ENCODE data around the gene MACROD2.
"Not testable (repeated sequence)": the region's sequence is repeated elsewhere in the genome, so short reads cannot be mapped to it uniquely, and the experiment has no call there.

Gene MACROD2

GRCh38 chr20:15806105-15806504, 1810.8 kb downstream of the MACROD2 start:
- no peak for DNase-seq (ENCODE audit: low read depth in 2 of 2)

DNA sequence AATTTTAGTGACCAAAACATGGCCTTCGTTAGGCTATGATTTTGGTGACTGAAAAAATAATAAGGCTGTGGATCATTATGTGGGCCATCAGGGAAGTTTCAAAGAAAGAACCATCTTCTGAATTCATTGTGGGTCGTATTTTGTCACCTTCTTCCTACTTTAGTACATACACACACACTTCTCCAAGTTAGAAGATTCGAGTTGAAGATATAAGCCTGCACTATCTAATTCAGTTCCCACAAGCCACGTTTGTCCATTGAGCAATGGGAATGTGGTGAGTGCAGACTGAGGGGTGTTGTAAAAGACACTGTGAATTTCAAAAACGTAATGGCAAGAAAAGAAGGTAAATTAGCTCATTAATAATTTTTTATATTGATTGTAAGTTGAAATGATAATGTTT, 1812.0 kb downstream of the MACROD2 start:
- DNase-seq (ENCODE audit: low read depth in 2 of 2), result no peak

DNA sequence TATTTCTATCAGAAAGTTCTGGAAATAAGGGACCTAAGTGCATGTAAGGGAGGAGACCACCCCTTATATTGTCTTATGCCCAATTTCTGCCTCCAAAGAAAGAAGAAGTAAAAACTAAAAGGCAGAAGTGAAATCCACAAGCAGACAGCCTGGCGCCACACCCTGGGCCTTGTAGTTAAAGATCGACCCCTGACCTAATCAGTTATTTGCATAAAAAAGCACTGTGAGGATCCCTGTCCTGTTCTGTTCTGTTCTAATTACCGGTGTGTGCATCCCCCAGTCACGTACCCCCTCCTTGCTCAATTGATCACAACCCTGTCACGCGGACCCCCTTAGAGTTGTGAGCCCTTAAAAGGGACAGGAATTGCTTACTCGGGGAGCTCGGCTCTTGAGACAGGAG, 1812.5 kb downstream of the MACROD2 start:
- not testable (repeated sequence) for DNase-seq (ENCODE audit: low read depth in 2 of 2)

GRCh38 chr20:15811951-15812350, 1816.6 kb downstream of the MACROD2 start:
- DNase-seq (ENCODE audit: low read depth in 2 of 2), result no peak

DNA sequence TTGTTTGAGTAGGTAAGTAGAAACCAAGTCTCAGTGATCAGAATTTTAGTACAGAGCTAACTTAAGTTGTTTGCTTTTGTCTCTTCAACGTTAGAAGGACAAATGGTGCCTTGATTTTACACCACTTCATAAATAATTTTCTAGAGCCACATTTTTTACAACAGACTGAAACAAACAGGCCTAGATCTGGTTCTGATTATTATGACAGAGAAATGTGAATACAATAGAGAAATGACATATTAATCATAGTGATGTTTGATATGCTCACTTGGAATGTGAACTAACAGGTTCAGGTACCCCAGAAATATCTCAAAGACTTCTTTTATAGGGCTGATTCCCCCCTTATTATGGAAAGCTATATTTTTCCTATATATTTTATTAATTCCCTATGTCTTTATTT, 1817.4 kb downstream of the MACROD2 start:
- DNase-seq (ENCODE audit: low read depth in 2 of 2), result no peak

- DNase-seq (ENCODE audit: low read depth in 2 of 2), result no peak
These were observed 1819.0 kb downstream of the MACROD2 start for GRCh38 chr20:15814360-15814759.

DNA sequence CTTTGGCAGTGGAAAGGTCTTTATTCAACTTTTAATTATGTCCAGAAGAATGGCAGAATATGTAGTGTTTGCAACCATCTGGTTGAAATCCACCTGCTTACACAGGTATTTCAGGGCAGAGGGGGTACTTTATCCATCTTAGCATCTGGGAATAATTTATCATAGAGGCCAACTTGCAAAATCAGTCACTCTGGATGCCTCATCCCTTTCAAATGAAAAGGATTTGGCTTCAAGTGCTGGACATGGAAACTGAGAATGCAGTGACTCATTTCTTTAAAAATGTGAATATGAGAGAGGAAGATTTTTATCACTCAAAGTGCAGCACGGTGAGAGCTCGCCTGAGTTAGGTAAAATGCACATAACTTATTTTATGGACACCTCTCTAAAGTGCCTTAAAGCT, 1819.6 kb downstream of the MACROD2 start:
- DNase-seq (ENCODE audit: low read depth in 2 of 2), result no peak

DNA sequence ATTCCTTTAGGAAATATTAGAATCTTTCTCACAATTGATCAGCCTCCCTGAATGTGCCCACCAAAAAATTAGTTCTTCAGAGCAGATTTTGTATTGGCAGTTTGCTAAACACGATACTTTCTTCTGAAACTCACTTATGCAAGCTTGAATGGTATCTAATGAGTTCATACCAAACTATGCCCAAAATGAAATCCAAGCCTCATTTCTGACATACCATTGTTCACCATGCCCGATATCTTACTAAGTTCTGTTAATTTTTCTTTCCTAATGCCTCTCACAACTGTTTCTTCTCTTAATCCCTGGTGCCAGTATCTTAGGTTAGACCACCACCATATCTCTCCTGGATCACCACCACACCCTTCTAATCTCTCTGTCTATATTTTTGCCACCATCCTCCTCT, 1822.0 kb downstream of the MACROD2 start:
- DNase-seq (ENCODE audit: low read depth in 2 of 2), result no peak

DNA sequence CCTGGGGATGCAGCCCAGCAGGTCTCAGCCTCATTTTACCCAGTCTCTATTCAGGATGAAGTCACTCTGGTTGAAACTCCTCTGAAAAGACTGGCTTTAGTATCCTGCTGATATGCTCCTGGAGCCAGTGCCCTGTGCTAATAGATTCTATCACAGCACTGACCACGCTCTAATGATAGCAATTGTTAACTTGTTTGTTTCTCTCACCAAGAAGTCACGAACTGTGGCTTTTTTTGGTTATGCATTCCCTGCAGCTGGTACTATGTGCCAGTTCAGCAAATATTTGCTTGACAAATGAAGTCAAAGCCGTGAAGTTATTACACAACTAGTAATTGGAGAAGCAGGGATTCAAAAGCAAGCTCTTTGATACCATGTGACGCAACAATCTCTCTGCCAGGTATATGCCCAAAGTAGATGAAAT, 1823.3 kb downstream of the MACROD2 start:
- no peak for DNase-seq (ENCODE audit: low read depth in 2 of 2)

GRCh38 chr20:15823718-15824117, 1828.4 kb downstream of the MACROD2 start:
- DNase-seq (ENCODE audit: low read depth in 2 of 2), result no peak

DNA sequence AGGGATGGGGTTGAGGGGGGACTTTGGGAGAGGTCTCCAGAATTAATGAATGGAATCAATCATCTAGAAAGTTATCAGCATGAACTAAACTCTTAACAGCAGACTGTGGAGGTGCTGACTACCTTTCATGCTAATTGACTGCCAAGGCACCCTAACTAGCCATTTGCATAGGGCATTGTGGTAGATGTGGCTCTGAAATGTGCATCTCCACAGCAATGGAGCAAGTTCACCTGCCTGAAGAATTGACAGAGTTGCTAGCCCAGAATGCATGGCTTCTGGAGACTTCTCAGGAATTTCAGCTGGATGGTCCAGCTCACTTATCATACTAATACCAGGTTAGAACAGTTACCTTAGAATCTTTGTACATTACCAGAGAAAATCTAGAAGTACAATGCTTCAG, 1832.3 kb downstream of the MACROD2 start:
- no peak for DNase-seq (ENCODE audit: low read depth in 2 of 2)

DNA sequence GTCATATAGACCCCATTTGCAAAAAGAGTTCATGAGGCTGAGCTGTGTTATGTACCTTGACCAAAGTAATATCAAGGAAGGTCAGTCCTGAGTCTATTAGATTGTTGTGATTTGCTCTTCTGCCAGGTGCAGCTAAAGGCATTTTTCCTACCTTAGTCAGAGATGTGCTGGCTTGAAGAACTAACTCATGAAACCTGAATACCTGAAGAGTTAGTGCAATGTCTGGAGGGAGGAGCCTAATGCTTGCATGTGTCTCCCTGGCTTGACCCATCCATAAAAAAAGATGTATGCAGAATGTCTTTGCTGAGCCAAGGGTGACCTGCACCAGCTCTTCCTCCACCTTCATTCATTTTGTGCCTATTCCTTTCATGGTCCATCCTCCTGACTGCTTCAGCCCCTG, 1835.9 kb downstream of the MACROD2 start:
- DNase-seq (ENCODE audit: low read depth in 2 of 2), result no peak

DNA sequence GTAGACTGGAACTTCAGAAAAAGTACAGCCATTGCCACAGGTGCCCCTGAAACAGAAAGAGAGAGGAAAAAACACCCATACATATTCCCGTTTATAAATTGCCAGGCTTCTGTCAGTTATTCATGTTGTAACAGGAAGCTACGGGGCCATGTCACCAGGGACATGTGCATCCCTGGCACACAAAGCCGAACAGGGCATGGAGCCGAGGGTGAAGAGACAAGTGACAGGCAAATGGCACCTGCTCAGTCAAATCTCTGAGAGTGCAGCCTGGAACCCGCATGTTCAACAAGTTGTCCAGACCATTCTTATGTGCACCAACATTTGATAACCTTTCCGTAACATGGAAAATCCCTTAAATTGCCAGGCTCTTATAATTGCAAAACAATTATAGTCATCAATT, 1837.2 kb downstream of the MACROD2 start:
- DNase-seq (ENCODE audit: low read depth in 2 of 2), result no peak

DNA sequence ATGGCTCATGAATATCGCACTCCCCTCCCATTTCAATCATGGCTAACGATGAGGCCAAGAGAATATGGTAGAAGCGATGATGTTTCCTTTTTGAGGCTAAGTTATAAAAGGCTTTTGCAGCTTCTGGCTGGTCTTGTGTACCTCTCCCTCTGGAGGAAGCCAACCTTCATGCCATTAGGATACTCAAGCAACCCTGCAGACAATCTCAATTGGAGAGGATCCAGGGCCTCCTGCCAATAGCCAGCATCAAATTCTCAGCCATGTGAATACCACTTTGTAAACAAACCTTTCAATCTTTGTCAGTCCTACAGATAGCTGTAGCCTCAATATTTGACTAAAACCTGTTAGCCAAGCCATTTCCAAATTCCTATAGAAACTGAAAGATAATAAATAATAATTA, 1839.5 kb downstream of the MACROD2 start:
- DNase-seq (ENCODE audit: low read depth in 2 of 2), result no peak

DNA sequence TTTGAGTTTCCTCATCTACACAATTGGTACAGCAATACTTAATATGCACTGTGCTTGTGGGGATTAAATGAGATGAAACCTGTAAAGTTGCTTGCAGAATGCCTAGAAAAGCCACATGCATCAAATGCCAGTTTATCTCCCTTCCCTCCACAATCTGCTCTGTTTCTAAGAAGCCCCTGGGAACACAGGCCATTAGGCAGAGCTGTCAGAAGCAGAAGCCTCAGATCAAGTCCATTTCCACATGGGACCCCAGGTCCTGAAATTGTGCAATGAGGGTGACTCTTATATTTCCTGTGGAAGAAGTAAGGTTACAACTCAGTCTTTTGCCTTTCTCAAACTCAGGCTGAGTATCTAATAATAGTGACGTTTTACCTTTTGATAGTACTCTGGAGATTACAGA, 1840.5 kb downstream of the MACROD2 start:
- no peak for DNase-seq (ENCODE audit: low read depth in 2 of 2)

GRCh38 chr20:15836634-15837033, 1841.3 kb downstream of the MACROD2 start:
- DNase-seq (ENCODE audit: low read depth in 2 of 2), result no peak

DNA sequence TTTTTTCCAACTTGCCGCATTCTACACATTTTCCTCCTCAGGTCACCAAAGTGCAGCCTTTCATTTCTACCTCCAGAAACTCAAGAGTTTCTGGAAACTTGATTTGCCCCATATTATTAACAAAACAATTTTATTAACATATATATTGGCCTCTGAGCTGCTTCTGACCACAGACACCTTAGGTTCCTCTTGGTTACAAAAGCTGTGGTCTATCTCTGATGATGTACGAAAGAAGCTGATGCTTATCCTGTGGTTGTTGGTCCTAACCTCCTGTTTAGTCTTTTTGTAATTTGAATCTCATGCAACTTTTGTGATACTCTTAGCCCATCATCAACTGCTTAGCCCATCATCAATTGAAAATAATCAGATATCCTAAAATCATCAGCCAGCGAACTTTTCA, 1842.2 kb downstream of the MACROD2 start:
- DNase-seq (ENCODE audit: low read depth in 2 of 2), result no peak

DNA sequence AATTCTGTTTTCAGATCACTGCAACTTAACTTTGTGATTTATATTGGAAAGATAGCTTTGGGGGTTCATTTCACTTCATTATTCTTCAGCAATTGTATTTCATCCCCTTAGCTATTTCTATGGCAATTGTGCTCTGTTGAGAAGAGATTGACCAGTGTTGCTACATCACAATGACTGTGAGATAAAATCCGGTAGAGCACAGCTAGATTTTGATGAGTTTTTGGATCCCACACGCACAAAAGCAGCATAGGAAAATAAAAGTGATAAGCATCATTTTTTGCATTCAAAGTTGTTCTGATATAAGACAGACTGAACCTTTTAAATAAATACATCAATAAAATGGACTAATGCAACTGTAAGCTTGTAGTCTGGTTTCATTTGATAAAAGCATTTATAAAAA, 1843.2 kb downstream of the MACROD2 start:
- DNase-seq (ENCODE audit: low read depth in 2 of 2), result no peak

DNA sequence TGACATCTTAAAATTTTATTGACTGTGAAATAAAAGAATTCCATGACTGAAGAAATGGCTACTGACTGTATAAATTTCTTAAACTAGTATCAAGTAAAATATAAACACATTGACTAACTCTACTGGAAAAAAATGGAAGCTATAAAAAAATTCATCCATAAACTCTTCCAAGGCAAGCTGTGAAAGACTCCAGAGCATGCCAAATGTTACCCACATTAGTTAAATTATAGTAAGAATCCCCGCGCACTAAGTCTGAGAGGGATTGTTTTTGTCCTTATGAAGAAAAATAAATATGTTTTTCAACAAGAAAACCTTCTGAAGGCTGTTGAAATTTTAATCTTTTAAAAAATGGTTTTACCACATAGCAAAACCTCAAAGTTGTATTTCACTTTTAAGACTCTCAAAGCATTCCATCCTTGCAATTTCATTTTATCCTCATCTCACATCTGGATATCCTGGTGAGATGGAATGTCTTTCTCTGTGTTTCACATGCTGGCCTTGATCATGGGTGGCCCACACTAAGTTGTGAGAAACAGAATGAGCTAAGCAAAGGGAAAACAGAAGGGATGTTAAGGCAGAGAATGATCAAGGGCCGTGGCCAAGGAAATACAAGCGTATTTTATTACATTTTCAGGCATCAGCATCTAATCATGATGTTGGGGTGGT, 1845.5 kb downstream of the MACROD2 start:
- DNase-seq (ENCODE audit: low read depth in 2 of 2), result no peak

DNA sequence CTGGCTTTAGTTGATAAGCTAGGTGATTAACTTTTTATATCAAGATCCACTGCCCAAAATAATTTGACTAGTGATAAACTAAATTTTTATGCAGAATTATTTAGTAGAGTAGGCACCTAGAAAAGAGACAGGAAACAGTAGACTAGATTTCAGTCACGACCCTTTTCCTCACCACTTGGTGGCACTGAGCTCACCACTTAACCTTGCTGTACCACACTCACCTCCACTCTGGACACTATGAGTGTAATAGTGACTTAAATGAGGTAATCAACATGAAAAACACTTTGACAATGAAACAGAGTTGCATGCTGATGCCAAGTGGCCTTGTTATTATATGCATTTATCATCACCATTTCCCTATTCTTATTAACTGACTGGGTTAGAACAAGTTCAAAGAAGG, 1847.6 kb downstream of the MACROD2 start:
- DNase-seq (ENCODE audit: low read depth in 2 of 2), result no peak

DNA sequence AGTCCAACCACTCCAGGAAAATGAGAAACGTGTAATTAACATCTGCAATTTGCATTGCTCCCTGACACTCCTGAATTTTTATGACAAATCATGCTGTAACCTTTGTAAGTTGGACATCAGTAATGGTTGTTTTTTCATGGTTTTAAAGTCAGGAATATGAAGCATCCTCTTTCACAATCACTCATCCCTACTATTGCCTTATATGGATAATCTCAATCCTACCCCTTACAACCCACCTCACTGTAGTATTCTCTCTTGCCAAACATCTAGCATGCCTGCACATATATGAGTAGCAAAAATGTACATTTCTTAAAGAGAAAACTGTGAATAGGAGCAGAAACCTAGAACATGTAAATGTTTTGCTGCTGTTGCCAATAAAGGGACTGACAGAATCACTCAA, 1848.5 kb downstream of the MACROD2 start:
- no peak for DNase-seq (ENCODE audit: low read depth in 2 of 2)

DNA sequence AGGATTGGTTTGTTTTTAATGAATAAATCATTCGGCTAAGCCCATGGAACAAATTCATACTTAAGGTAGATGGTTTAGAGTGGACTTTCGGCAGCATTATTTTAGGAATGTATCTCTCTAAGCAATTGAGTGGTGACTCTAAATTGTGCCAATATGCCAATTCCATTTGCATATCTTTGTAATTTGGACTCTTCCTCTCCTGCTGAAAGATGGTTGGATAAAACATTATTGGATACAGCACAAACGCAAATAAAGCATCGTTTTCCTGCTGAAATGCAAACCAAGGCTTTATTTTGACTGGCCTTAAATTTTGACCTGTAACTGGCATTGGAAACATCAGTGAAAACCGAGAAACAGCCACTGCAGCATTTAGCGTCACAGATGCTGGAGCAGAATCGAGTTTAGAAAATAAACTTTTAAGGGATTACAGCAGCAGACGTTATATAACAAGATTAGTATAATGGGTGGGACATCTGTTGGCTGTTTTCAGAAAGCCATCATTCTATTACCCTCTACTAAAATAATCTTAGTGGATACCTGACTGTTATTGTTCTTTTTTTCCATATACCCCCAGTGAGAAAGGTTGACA, 1852.0 kb downstream of the MACROD2 start:
- DNase-seq (ENCODE audit: low read depth in 2 of 2), result no peak

- no peak for DNase-seq (ENCODE audit: low read depth in 2 of 2)
These were observed 1852.8 kb downstream of the MACROD2 start for GRCh38 chr20:15848126-15848525.

- DNase-seq (ENCODE audit: low read depth in 2 of 2), result no peak
These were observed 1853.8 kb downstream of the MACROD2 start for GRCh38 chr20:15848995-15849610.

All from stimulated activated CD8-positive, alpha-beta memory T cell treated with anti-CD3 and anti-CD28 coated beads, Interleukin-15, amount 100 ng/mL, for 48 hours (primary cell).